HG02571 (cell line): Measurements from ENCODE around the gene JAKMIP1.
"Not testable (repeated sequence)": the region's sequence is repeated elsewhere in the genome, so short reads cannot be mapped to it uniquely, and the experiment has no call there.

Experiments used
- ATAC-seq: cut with Tn5 transposase; IDR thresholded peaks from one replicate; pipeline ENCODE4 v1.9.1; 2021; ENCODE audit warnings: mild to moderate bottlenecking, moderate library complexity; ENCODE audit not compliant: unreplicated experiment

The JAKMIP1 gene

DNA sequence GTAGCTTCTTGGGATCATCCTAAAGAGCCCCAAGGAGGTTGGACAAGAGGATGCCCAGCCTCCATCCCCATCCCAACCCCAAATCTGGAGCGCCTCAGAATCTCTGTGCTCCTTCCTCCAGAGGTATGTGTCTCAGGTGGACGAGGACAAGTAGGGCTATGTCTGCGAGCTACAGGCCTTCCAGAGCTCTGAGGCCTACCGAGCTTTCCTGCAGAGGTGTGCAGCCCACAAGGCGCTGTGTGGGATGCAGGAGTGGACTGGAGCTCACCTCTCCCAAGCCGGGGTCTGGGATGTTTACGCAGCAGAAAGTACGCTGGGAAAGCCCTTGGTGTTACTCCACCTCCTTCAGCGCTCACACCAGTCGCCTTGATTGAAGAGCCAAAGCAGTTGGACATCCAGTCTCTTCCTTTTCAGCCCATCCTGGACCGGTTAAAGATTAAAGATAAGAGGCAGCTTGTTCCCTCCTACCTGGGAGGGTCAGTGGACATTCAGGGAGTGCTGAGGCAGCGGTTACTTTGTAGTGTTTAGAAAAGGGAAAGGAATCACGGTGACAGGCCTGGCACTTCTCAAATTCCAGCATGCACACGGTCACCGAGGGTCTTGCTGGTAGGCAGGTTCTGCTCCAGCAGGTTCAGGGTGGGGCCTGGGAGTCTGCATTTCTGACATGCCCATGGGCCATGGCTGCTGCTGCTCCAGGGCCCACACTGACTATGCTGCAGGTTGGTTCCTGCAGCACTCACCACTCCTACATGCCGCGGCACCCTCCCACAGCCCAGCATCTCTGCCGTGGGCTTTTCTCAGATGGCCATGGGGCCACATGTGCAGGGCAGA is 29.5 kb upstream of the JAKMIP1 start:
- no peak for ATAC-seq

DNA sequence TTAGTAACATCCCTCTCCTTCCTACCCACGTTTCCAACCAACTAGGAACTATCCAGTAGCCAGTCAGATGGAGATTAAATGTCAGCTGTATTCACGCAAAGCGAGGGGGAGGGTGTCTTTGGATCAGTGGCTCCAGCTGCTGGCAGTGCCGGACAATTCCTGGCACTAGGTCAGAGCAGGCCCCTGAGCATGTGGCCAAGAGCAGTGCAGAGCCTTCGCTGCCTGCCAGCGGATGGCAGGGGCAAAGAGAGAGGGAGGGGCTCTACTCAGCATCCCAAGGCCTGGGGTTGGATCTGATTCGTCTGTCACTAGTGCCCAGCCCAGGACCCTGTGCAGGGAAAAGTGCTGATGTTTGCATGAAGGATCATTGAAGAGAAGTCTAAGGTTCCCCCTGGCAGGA is 28.7 kb upstream of the JAKMIP1 start:
- no peak for ATAC-seq

- ATAC-seq, result no peak
Measured at GRCh38 chr4:6228158-6229067, 28.1 kb upstream of the JAKMIP1 start.

GRCh38 chr4:6227412-6228157 is 27.2 kb upstream of the JAKMIP1 start:
- no peak for ATAC-seq

DNA sequence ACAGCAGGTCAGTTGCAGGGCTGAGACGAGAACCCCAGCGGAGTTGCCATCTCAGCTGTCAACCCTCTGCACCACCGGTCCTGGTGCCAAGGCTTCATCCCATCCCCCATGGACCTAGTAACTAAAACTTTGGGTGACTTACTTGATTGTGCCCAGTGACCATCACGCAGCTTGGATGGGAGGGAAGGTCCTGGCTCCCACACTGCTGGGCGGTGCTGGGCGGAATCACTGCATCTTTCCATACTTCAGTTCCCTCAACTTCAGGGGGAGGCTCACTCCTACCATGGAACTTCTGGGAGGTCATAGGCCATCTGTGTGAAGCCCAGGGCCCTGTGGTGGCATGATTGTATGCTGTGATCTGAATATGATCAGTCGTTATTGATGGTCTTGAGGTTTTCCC is 26.2 kb upstream of the JAKMIP1 start:
- no peak for ATAC-seq

GRCh38 chr4:6225469-6225868 is 25.1 kb upstream of the JAKMIP1 start:
- ATAC-seq, result no peak

- ATAC-seq, result no peak
Measured at GRCh38 chr4:6224735-6225134, 24.4 kb upstream of the JAKMIP1 start.

GRCh38 chr4:6222761-6223292 is 22.5 kb upstream of the JAKMIP1 start:
- ATAC-seq, result no peak

DNA sequence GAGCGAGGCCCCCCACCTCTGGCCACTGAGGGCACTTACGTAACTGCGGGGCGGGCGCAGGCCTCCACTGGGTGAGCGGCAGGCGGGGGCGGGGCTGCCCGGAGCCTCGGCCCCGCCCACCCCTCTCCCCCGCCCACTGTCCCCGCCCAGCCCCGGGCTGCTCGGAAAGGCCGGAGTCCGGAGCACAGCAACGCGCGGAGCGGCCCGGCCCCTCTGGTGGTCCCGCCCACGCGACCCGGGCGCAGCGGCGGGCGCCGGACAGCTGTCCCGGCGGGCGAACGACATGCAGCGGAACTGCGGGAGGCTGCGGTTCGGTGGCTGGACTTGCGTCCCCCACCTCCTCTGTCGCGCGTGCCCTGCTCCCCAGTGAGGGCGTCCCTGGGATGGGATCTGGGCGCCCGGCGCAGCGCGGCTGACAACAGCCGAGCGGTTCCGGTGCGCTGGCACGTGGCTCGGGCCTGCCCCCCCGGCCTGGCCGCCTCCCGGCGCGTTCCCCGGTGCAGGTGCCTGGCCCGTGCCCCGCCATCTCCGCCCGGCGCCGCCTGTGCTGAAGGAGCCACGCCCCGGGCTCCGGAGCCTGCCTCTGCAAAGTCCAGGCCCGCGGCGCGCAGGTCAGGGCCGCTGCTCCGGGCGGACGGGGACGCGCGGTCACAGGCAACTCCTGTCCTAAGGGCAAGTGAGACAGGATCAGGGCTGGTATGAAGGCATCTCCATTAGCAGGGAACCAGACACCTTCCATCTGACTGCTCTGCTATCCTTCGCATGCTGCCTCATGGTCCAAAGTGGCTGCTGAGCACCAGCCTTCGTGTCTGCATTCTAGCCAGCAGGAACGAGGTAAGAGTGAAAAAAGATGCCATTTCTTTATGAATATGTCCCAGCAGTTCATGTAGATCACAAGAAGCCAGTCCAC is 21.8 kb upstream of the JAKMIP1 start:
- no peak for ATAC-seq

DNA sequence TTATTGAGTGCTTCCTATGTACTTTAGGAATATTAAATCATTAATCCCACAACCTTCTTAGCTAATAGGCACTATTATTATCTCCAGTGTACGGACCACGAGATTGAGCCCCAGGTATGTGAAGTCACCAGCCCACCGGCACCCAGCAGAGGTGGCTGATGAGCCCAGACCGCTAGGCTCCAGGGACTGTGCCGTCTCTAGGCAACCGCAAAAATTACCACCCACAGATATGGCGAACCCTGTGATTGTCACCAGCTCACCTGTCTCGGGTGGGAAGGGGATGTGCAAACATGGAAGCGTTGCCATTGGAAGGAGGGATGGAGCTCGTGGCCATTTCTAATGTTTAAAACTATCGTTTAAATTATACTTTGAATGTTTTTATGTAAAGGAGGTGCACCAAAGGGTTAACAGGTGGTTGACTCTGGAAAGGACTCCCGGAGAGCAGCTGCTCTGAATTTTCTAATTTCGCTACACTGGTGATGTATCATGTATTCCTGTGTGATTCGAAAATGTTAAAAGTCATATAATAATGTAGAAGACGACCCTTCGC is 21.0 kb upstream of the JAKMIP1 start:
- no peak for ATAC-seq

DNA sequence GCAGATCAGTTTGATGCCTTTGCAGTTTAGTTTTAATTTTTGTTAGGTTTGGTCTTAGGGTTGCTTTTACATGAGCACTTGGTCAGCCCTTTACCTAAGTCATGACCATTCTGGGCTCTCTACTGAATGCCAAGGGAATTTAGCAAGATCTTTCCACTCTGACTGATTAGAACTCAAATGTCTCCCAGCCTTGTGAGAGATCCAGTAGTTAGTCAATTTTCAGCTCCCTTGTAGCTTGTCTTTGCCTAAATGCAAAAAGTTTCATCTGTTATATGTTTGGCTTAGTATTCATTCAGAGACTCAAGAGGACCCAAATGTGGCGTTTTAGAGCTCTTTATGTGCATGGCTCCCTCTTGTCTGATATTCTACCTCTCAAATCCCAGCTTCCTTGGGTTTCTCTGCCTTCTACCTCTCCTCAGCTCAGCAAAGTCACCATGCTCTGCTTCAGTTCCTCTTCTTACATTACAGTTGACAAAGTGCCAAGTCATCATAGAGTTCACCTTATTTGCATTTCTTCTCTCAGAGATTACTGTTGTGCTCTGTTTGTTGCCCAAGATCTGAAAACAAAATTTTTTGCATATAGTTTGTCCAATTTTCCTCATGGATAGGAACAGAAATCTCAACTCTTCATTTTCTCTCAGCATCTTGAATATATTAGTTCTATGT is 17.5 kb upstream of the JAKMIP1 start:
- ATAC-seq, result peak; percentile 86

DNA sequence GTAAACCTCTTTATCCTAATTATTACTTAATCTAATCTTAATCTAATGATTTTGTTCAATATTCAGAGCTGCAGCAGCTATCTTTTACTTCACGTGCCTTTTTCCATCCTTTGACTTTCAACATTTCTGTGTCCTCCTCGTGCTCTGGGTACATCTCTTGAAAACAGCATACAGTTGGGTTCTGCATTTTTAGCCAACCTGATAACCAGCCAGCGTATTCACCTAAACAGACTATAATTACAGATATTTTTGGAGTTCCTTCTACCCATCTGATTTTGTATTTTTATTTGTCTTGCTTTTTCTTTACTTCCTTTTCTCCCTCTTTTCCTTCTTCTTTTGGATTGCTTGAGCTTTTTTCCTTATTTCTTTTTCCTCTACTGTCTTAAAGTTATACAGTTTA is 16.2 kb upstream of the JAKMIP1 start:
- no peak for ATAC-seq

GRCh38 chr4:6209921-6210320 is 9.6 kb upstream of the JAKMIP1 start:
- ATAC-seq, result no peak

- not testable (repeated sequence) for ATAC-seq
Measured at GRCh38 chr4:6209291-6209690, 8.9 kb upstream of the JAKMIP1 start.

- ATAC-seq, result no peak
Measured at GRCh38 chr4:6208416-6208815, 8.1 kb upstream of the JAKMIP1 start.

GRCh38 chr4:6207602-6208001 is 7.3 kb upstream of the JAKMIP1 start:
- no peak for ATAC-seq

- no peak for ATAC-seq
Measured at GRCh38 chr4:6206771-6207290, 6.5 kb upstream of the JAKMIP1 start.

DNA sequence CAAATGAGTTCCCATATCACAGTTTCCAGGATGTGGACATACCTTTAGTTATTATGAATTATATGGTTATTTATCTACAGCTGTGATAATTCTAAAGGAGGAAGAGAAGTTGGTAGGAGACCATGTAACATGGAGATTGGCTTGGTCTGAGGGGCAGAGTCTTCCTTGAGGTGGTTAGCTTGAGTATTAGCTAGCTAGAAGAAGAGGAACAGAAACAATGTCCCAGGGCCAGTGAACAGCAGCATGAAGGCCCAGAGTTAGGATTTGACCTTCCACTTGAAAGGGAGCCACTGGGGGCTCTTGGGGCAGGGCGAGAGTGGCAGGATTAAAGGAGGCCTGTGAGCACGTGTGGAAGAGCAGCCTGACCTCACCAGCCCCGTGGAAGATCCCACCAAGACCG is 5.6 kb upstream of the JAKMIP1 start:
- ATAC-seq, result no peak

- no peak for ATAC-seq
Measured at GRCh38 chr4:6205567-6205931, 5.2 kb upstream of the JAKMIP1 start.
